Adrenal gland (tissue), 19 donors: ENCODE results near the gene C1R. TPM values are rescaled to one million over a fixed set of nuclear protein-coding genes. Genes with fewer than 3 reads are reported as not detected.
A peak's percentile ranks its signal among the peaks of the same experiment; 100 is the strongest.

Experiments used
- DNase-seq, 7 donors: peaks; one replicate each; pipeline ENCODE4 v3.0.0-alpha.2; 2019 to 2020
- H3K27ac ChIP-seq, 5 donors: fragments of 200-600 bp; sonication (generic) in 4 of 5; 1 replicate in 3 of 5; 2 replicates in 2 of 5; pipeline versions ENCODE4 v1.5.1 to v1.8.0; 2016 to 2020; ENCODE audit warnings: mild to moderate bottlenecking in 1 of 5
- H3K27me3 ChIP-seq: fragments of 200-600 bp; 2 replicates; pipeline ENCODE4 v1.8.0; 2021
- H3K36me3 ChIP-seq, 2 donors: fragments of 200-600 bp; replicated peaks in 1 of 2; 1 replicate in 1 of 2; 2 replicates in 1 of 2; pipeline versions ENCODE4 v1.5.1 to v1.8.0; 2018 to 2022
- H3K4me1 ChIP-seq, 2 donors: fragments of 200-600 bp; replicated peaks in 1 of 2; 1 replicate in 1 of 2; 2 replicates in 1 of 2; pipeline versions ENCODE4 v1.5.1 to v1.8.0; 2018 to 2021
- H3K4me3 ChIP-seq, 4 donors: fragments of 200-600 bp; sonication (generic) in 3 of 4; one replicate each; pipeline ENCODE4 v1.5.1; 2016 to 2018
- H3K9me3 ChIP-seq, 3 donors: fragments of 200-600 bp; sonication (generic) in 1 of 3; replicated peaks in 1 of 3; 1 replicate in 2 of 3; 2 replicates in 1 of 3; pipeline versions ENCODE4 v1.5.1 to v1.8.0; 2016 to 2021
- CTCF ChIP-seq, 6 experiments: fragments of 450-650 bp in 4 of 6; fragments of 200-600 bp in 2 of 6; sonication (generic) in 1 of 6; IDR thresholded peaks; 1 replicate in 5 of 6; 2 replicates in 1 of 6; pipeline versions ENCODE4 v1.5.1 to v1.8.0; 2016 to 2021; ENCODE audit warnings: antibody characterized with exemption in 6 of 6, mild to moderate bottlenecking in 2 of 6, moderate library complexity in 1 of 6
- POLR2A ChIP-seq, 2 donors: fragments of 450-650 bp; IDR thresholded peaks; one replicate each; pipeline ENCODE4 v1.6.1; 2017; ENCODE audit warnings: antibody characterized with exemption in 2 of 2, mild to moderate bottlenecking in 2 of 2, moderate library complexity in 1 of 2
- WGBS, 4 donors: extraction: QIAGEN DNeasy Blood & Tissue Kit in 2 of 4; methylation state at CpG; one replicate each; pipeline versions ENCODE4 v1.1.5 to v1.1.7; 2013 to 2017; 5-methylcytosine and 5-hydroxymethylcytosine counted together
- intact Hi-C, 2 donors: fragments of 100-400 bp; cut with DNase I; formaldehyde crosslinking; loops; one replicate each; pipeline versions ENCODE4 v1.14.1 to v1.15.0; 2022 to 2023
- long read RNA-seq, 10 donors: library from polyadenylated mRNA in 3 of 10; unstranded in 2 of 10; stranded (forward) in 1 of 10; transcript quantifications; one replicate each; pipeline ENCODE4 v2.0.0 and lab custom pipeline, GENCODE V29; 2021 to 2026
- polyA plus RNA-seq, 3 donors: library from polyadenylated mRNA; stranded (reverse); fragments of 200-250 nt in 2 of 3; fragments of 350-450 nt in 1 of 3; fragmentation: Illumina TruSeq in 1 of 3; extraction: RNeasy Lipid Tissue Mini Kit (QIAGEN cat#74804) in 1 of 3; gene quantifications; one replicate each; pipeline ENCODE4 v1.2.3, GENCODE V29; 2013 to 2014
- total RNA-seq, 9 donors: library from RNA; depleted of rRNA in 4 of 9; stranded (reverse); fragments of >200 nt in 4 of 9; fragments of 120-200 nt in 1 of 9; fragmentation: NEBNext Ultra II Directional in 1 of 9; extraction: Animal tissue kit (Norgen Biotek cat#: 25700) in 1 of 9; gene quantifications; one replicate each; pipeline versions ENCODE4 v1.1.0 to v1.2.4, GENCODE V29; 2013 to 2023
- donor health status: healthy with polysubstance abuse.
- donor health status: Bipolar disorder and iron deficiency.
- donor health status: DM: yes; HTN: yes; CAD: no.
- donor health status: DM: no; HTN: no; CAD: no.
- donor health status: DM: no; HTN: no; CAD: no.
- donor health status: DM: yes; HTN: yes; CAD: no.

The C1R gene
- total RNA-seq (1,000 to 10,000 TPM in 1 of 9 donors, 100 to 1,000 TPM in 7, 10 to 100 TPM in 1; 10.3 to 1,160 (median 439) TPM), polyA plus RNA-seq (100 to 1,000 TPM; 256 to 425 (median 307) TPM)
- long read RNA-seq, donor 1 = 0 reads
- long read RNA-seq, donor 2 = 0 reads
- long read RNA-seq, donor 3 = 0 reads
- long read RNA-seq, donor 4, transcript C1R-215 (11 exons, 2,508 nt) = major isoform, 156 of 202 reads
- long read RNA-seq, donor 4, partial matches to known transcripts = 24 of 202 reads
- long read RNA-seq, donor 4, other reads (novel, unspliced or antisense) = 19 of 202 reads
- long read RNA-seq, donor 5, transcript C1R-215 (11 exons, 2,508 nt) = major isoform, 637 of 788 reads
- long read RNA-seq, donor 5, partial matches to known transcripts = 82 of 788 reads
- long read RNA-seq, donor 5, other reads (novel, unspliced or antisense) = 60 of 788 reads
- long read RNA-seq, donor 6, transcript C1R-215 (11 exons, 2,508 nt) = major isoform, 104 of 147 reads
- long read RNA-seq, donor 6, partial matches to known transcripts = 38 of 147 reads
- long read RNA-seq, donor 6, other reads (novel, unspliced or antisense) = 5 of 147 reads
- long read RNA-seq, donor 7, partial matches to known transcripts = 0 of 1 reads
- long read RNA-seq, donor 7, other reads (novel, unspliced or antisense) = 0 of 1 reads
- long read RNA-seq, donor 8 = 0 reads
- long read RNA-seq, donor 9 = 0 reads
- long read RNA-seq, donor 10 = 0 reads

GRCh38 chr12:7092229-7092985, at the start of gene C1R:
C1R (minus strand) TSS chr12:7092445; CDS start chr12:7092388, 57 bp downstream.
- 9 to 14% (median 11%) methylated on average over 13 to 16 of the region's 16 CpGs for WGBS, 4 donors
- H3K4me1 ChIP-seq = peaks cover 10 to 34% of the 10 kb centered on the region in 2 donors
- intact Hi-C loops = no loop called here
- no peaks in the 10 kb centered on the region for H3K27me3 ChIP-seq
- TF ChIP-seq POLR2A (IDR thresholded peaks at IDR 0.05) = peak; percentile 25 to 37
- TF ChIP-seq CTCF (IDR thresholded peaks at IDR 0.05) = peak; percentile 81 to 93 (median 86)
- no peaks in the 10 kb centered on the region for H3K9me3 ChIP-seq
- H3K4me3 ChIP-seq = peak within 1 kb of the TSS in 3 of 4 donors; percentile 15 to 58 (median 18)
- DNase-seq = peak; percentile 66 to 92 (median 86)
- peak within 1 kb of the TSS in 4 of 5 donors; percentile 36 to 94 (median 66) for H3K27ac ChIP-seq
- peaks cover 0 to 22% of the 10 kb centered on the region in 2 donors for H3K36me3 ChIP-seq

- no peak for DNase-seq
- Histone ChIP-seq H3K27me3 (no peaks in the 10 kb centered on the region), H3K4me3 (no peak overlapping the region), H3K27ac (no peak overlapping the region), H3K36me3 (peaks cover 0 to 41% of the 10 kb centered on the region in 2 donors), H3K9me3 (no peaks in the 10 kb centered on the region), H3K4me1 (no peaks in the 10 kb centered on the region)
- 84 to 93% (median 91%) methylated on average over 6 to 7 of the region's 7 CpGs for WGBS, 4 donors
- TF ChIP-seq POLR2A (IDR thresholded peaks at IDR 0.05) (no peak), CTCF (IDR thresholded peaks at IDR 0.05) (no peak)
- intact Hi-C loops = no loop called here
Observed at GRCh38 chr12:7141351-7142005, 49.2 kb upstream of the C1R start.

- 97 to 100% (median 98%) methylated on average over 2 of the region's 2 CpGs for WGBS, 4 donors
- Histone ChIP-seq H3K27me3 (no peaks in the 10 kb centered on the region), H3K27ac (no peak overlapping the region), H3K9me3 (no peaks in the 10 kb centered on the region), H3K4me3 (no peak overlapping the region), H3K36me3 (peaks cover 0 to 62% of the 10 kb centered on the region in 2 donors), H3K4me1 (no peaks in the 10 kb centered on the region)
- no peak for TF ChIP-seq POLR2A (IDR thresholded peaks at IDR 0.05)
- TF ChIP-seq CTCF (IDR thresholded peaks at IDR 0.05) = no peak
- no peak for DNase-seq
- intact Hi-C loops = no loop called here
Observed at GRCh38 chr12:7139200-7139599, 47.0 kb upstream of the C1R start.
